ENCODE results near the gene ADGRG6.

- TF ChIP-seq CTCF (IDR thresholded peaks at IDR 0.05; ENCODE audit: low read depth, low read length, missing input control) = no peak
- TF ChIP-seq ATF3 (IDR thresholded peaks at IDR 0.05) = no peak
- TF ChIP-seq YY1 (IDR thresholded peaks at IDR 0.05) = no peak
- TF ChIP-seq TAF1 (conservative IDR thresholded peaks at IDR 0.05) = no peak
- no peak for TF ChIP-seq SP1 (IDR thresholded peaks at IDR 0.05)
- no peak for TF ChIP-seq NR2F2 (IDR thresholded peaks at IDR 0.05)
- TF ChIP-seq ZBTB33 (IDR thresholded peaks at IDR 0.05) = no peak
- no peak for TF ChIP-seq MAX (IDR thresholded peaks at IDR 0.05)
- TF ChIP-seq REST (IDR thresholded peaks at IDR 0.05) = no peak
Measured at GRCh38 chr6:142313284-142313683, 11.5 kb downstream of the ADGRG6 start.

Measured in liver (tissue), 3 donors.